OCI-LY1 (cell line): Measurements from ENCODE around the gene ANP32A.
A peak's percentile ranks its signal among the peaks of the same experiment; 100 is the strongest.

Experiments used
- H2AFZ ChIP-seq: fragments of 200-600 bp; sonication (generic), shearing (Covaris generic); 2 replicates; pipeline ENCODE4 v1.6.0; 2014; ENCODE audit warnings: antibody characterized with exemption, mild to moderate bottlenecking, low read length
- H3F3A ChIP-seq: fragments of 200-600 bp; sonication (generic), shearing (Covaris generic); 2 replicates; pipeline ENCODE4 v1.6.0; 2014; ENCODE audit warnings: mild to moderate bottlenecking, antibody characterized with exemption, low read length, moderate library complexity; ENCODE audit not compliant: insufficient read depth
- H3K27ac ChIP-seq: fragments of 200-600 bp; sonication (generic); 2 replicates; pipeline ENCODE4 v1.5.1; 2014; ENCODE audit warnings: low read length, mixed run types, mild to moderate bottlenecking, low read depth; ENCODE audit not compliant: poor library complexity, severe bottlenecking
- H3K27me3 ChIP-seq: fragments of 200-600 bp; sonication (generic); 2 replicates; pipeline ENCODE4 v1.6.0; 2014; ENCODE audit warnings: antibody characterized with exemption, mild to moderate bottlenecking, low read length, moderate library complexity; ENCODE audit not compliant: insufficient read depth
- H3K36me3 ChIP-seq: fragments of 200-600 bp; sonication (generic); 2 replicates; pipeline ENCODE4 v1.6.1; 2014; ENCODE audit warnings: mild to moderate bottlenecking, antibody characterized with exemption, low read length, moderate library complexity, mixed read lengths; ENCODE audit not compliant: insufficient read depth
- H3K4me1 ChIP-seq: fragments of 200-600 bp; sonication (generic); 2 replicates; pipeline ENCODE4 v1.5.1; 2014; ENCODE audit warnings: mild to moderate bottlenecking, low read length, moderate library complexity; ENCODE audit not compliant: insufficient read depth, severe bottlenecking
- H3K4me2 ChIP-seq: fragments of 200-600 bp; sonication (generic), shearing (Covaris generic); 2 replicates; pipeline ENCODE4 v1.6.1; 2014; ENCODE audit warnings: low read length
- H3K4me3 ChIP-seq: fragments of 200-600 bp; sonication (generic); 2 replicates; pipeline ENCODE4 v1.5.1; 2014; ENCODE audit warnings: low read length, low read depth, mild to moderate bottlenecking, mixed read lengths; ENCODE audit not compliant: poor library complexity, severe bottlenecking
- H3K79me2 ChIP-seq: fragments of 200-600 bp; shearing (Covaris generic); 2 replicates; pipeline ENCODE4 v1.6.1; 2016; ENCODE audit warnings: mixed run types, low read length, mixed read lengths; ENCODE audit not compliant: insufficient read depth
- H3K9ac ChIP-seq: fragments of 200-600 bp; sonication (generic), shearing (Covaris generic); 2 replicates; pipeline ENCODE4 v1.6.1; 2014; ENCODE audit warnings: mild to moderate bottlenecking, low read length, mixed read lengths
- H3K9me2 ChIP-seq: fragments of 200-600 bp; sonication (generic), shearing (Covaris generic); 2 replicates; pipeline ENCODE4 v1.6.1; 2014; ENCODE audit warnings: low read depth, mild to moderate bottlenecking, low read length, mixed read lengths
- H3K9me3 ChIP-seq: fragments of 200-600 bp; shearing (Covaris generic); 2 replicates; pipeline ENCODE4 v1.6.1; 2014; ENCODE audit warnings: low read length, mixed read lengths
- H4K20me1 ChIP-seq: fragments of 200-600 bp; sonication (generic), shearing (Covaris generic); 2 replicates; pipeline ENCODE4 v1.6.0; 2016; ENCODE audit warnings: mild to moderate bottlenecking, low read length; ENCODE audit not compliant: insufficient read depth
- CTCF ChIP-seq: fragments of 200-600 bp; sonication (generic), shearing (Covaris generic); IDR thresholded peaks from 2 replicates; pipeline ENCODE4 v1.5.1; 2017; ENCODE audit warnings: mild to moderate bottlenecking, antibody characterized with exemption, low read length, moderate library complexity, mixed read lengths
- EZH2 ChIP-seq: fragments of 200-600 bp; sonication (generic), shearing (Covaris generic); IDR thresholded peaks from 2 replicates; pipeline ENCODE4 v1.8.0; 2017; ENCODE audit warnings: borderline replicate concordance, mixed run types, mild to moderate bottlenecking, antibody characterized with exemption, low read length, moderate library complexity, mixed read lengths

ANP32A gene

GRCh38 chr15:68830141-68830785 lies 9.6 kb upstream of the ANP32A start:
- H4K20me1 ChIP-seq: no peaks in the 10 kb centered on the region
- H3K27me3 ChIP-seq: no peaks in the 10 kb centered on the region
- peak overlapping the region; percentile 21 for H3K27ac ChIP-seq
- H3K79me2 ChIP-seq: no peaks in the 10 kb centered on the region
- H3K36me3 ChIP-seq: no peaks in the 10 kb centered on the region
- H3F3A ChIP-seq: no peaks in the 10 kb centered on the region
- H3K9me3 ChIP-seq: peaks cover 2% of the 10 kb centered on the region; the same call in 1 of the 2 replicates
- H3K9ac ChIP-seq: no peak overlapping the region
- no peak overlapping the region for H3K4me2 ChIP-seq
- H3K4me1 ChIP-seq: peaks cover 31% of the 10 kb centered on the region
- no peak overlapping the region for H3K4me3 ChIP-seq
- H3K9me2 ChIP-seq: no peaks in the 10 kb centered on the region
- TF ChIP-seq CTCF (no peak), EZH2 (no peak)
- no peak overlapping the region for H2AFZ ChIP-seq

GRCh38 chr15:68829068-68829467 lies 8.4 kb upstream of the ANP32A start:
- TF ChIP-seq EZH2 (no peak), CTCF (peak; percentile 74)
- no peaks in the 10 kb centered on the region for H4K20me1 ChIP-seq
- no peak overlapping the region for H3K4me2 ChIP-seq
- no peaks in the 10 kb centered on the region for H3K9me2 ChIP-seq
- no peak overlapping the region for H3K27ac ChIP-seq
- H3K27me3 ChIP-seq: no peaks in the 10 kb centered on the region
- no peaks in the 10 kb centered on the region for H3K79me2 ChIP-seq
- H3K9ac ChIP-seq: no peak overlapping the region
- H3K4me3 ChIP-seq: no peak overlapping the region
- H3K9me3 ChIP-seq: no peaks in the 10 kb centered on the region
- H3F3A ChIP-seq: no peaks in the 10 kb centered on the region
- no peaks in the 10 kb centered on the region for H3K36me3 ChIP-seq
- H3K4me1 ChIP-seq: peaks cover 24% of the 10 kb centered on the region
- no peak overlapping the region for H2AFZ ChIP-seq

GRCh38 chr15:68823561-68823960 lies 2.9 kb upstream of the ANP32A start:
- H3K79me2 ChIP-seq: peaks cover 19% of the 10 kb centered on the region
- H3K4me1 ChIP-seq: peaks cover 16% of the 10 kb centered on the region
- H2AFZ ChIP-seq: no peak overlapping the region
- no peak overlapping the region for H3K27ac ChIP-seq
- TF ChIP-seq EZH2 (no peak), CTCF (no peak)
- H3K9ac ChIP-seq: no peak overlapping the region
- H3K36me3 ChIP-seq: peaks cover 13% of the 10 kb centered on the region; the same call in 1 of the 2 replicates
- H3K9me2 ChIP-seq: no peaks in the 10 kb centered on the region
- H3K9me3 ChIP-seq: no peaks in the 10 kb centered on the region
- H4K20me1 ChIP-seq: no peaks in the 10 kb centered on the region
- H3F3A ChIP-seq: no peaks in the 10 kb centered on the region
- no peak overlapping the region for H3K4me2 ChIP-seq
- no peaks in the 10 kb centered on the region for H3K27me3 ChIP-seq
- no peak overlapping the region for H3K4me3 ChIP-seq
